ENCODE measurements around the gene BCAS3. TPM values are rescaled to one million over a fixed set of nuclear protein-coding genes. Genes with fewer than 3 reads are reported as not detected.

The BCAS3 gene
- total RNA-seq, 1 donor from 2014 or later, result 14.5 TPM

DNA sequence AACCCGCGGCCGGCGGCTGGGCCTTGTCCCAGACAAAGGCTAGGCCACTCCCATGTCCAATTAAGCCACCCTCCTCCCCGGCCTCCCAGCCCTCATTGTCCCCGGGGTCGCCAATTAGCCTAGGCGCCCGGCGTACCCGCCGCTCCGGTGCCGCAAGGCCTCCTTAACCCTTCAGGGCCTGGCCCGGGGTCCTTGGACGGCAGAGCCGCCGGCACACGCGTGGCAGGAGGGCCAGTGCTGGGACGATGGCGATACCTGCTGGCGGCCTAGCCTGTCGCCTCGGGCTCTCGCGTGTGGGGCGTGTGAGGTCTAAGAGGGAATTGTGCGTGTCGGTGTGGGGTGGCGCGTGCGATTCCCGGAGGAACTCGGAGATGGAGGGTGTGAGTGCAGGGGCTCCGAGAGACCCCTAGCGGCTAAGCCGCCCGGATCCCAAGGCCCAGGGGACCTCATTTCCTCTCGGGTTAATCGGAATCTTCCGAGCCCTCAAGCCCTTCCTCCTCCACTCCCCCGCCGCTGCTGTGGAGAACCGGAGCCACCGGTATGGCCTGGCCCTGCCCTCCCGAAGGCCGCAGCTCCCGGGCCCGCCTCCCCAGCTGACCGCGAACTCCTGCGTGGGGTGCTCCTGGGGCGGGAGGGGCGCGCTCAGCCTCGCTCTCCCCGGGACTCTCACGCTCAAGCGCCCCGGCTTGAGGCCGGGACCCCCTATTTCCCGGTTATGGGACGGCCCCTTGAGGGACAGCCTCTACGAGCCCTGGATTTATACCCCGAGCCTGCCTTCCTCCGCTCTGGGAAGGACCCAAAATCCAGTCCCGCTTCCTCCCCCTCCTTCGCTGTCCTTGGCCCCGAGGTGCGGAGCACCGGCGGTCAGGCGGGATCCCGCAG, 733.9 kb downstream of the BCAS3 start:
- Histone ChIP-seq H3K27me3 (ENCODE audit: insufficient read depth, low read length) (peaks cover 3% of the 10 kb centered on the region), H3K4me3 (ENCODE audit: insufficient read depth, low read depth, low read length) (peak overlapping the region; percentile 58), H2AFZ (ENCODE audit: low read depth, low read length) (peak overlapping the region; percentile 89), H3K27ac (ENCODE audit: low read depth, low read length) (peak overlapping the region; percentile 41), H4K20me1 (ENCODE audit: insufficient read depth, low read length) (peaks cover 13% of the 10 kb centered on the region), H3K4me2 (ENCODE audit: low read length) (peak overlapping the region; percentile 88), H3K4me1 (ENCODE audit: insufficient read depth, low read length) (peaks cover 29% of the 10 kb centered on the region), H3K79me2 (ENCODE audit: insufficient read depth, low read length) (peaks cover 11% of the 10 kb centered on the region), H3K36me3 (ENCODE audit: insufficient read depth, low read length) (no peaks in the 10 kb centered on the region), H3K9ac (ENCODE audit: low read length) (peak overlapping the region; percentile 79), H3K9me3 (ENCODE audit: insufficient read depth, low read depth, low read length) (no peaks in the 10 kb centered on the region)
- DNase-seq (ENCODE audit: low read depth), result peak; percentile 61
- Mint-ChIP-seq H3K4me3 (ENCODE audit: unreplicated experiment) (peak overlapping the region; percentile 73), H3K9me3 (ENCODE audit: unreplicated experiment) (no peaks in the 10 kb centered on the region), H3K36me3 (ENCODE audit: low read depth, unreplicated experiment) (peaks cover 2% of the 10 kb centered on the region), H3K4me1 (ENCODE audit: low read depth, unreplicated experiment) (peaks cover 7% of the 10 kb centered on the region), H3K27me3 (ENCODE audit: low read depth, unreplicated experiment) (peaks cover 42% of the 10 kb centered on the region), H3K27ac (ENCODE audit: unreplicated experiment) (no peak overlapping the region)
- no peak for FAIRE-seq
- TF ChIP-seq, protein P1, sequence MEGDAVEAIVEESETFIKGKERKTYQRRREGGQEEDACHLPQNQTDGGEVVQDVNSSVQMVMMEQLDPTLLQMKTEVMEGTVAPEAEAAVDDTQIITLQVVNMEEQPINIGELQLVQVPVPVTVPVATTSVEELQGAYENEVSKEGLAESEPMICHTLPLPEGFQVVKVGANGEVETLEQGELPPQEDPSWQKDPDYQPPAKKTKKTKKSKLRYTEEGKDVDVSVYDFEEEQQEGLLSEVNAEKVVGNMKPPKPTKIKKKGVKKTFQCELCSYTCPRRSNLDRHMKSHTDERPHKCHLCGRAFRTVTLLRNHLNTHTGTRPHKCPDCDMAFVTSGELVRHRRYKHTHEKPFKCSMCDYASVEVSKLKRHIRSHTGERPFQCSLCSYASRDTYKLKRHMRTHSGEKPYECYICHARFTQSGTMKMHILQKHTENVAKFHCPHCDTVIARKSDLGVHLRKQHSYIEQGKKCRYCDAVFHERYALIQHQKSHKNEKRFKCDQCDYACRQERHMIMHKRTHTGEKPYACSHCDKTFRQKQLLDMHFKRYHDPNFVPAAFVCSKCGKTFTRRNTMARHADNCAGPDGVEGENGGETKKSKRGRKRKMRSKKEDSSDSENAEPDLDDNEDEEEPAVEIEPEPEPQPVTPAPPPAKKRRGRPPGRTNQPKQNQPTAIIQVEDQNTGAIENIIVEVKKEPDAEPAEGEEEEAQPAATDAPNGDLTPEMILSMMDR (IDR thresholded peaks at IDR 0.05; ENCODE audit: insufficient read depth, low read depth, low read length), result no peak
- TF ChIP-seq EZH2 (IDR thresholded peaks at IDR 0.05; ENCODE audit: insufficient read depth, low read length), result peak; percentile 24

- Histone ChIP-seq H4K20me1 (ENCODE audit: insufficient read depth, low read length) (peaks cover 7% of the 10 kb centered on the region), H3K27ac (ENCODE audit: low read depth, low read length) (peak overlapping the region; percentile 41), H3K9me3 (ENCODE audit: insufficient read depth, low read depth, low read length) (no peaks in the 10 kb centered on the region), H3K4me1 (ENCODE audit: insufficient read depth, low read length) (peaks cover 30% of the 10 kb centered on the region), H3K9ac (ENCODE audit: low read length) (peak overlapping the region; percentile 79), H3K4me2 (ENCODE audit: low read length) (peak overlapping the region; percentile 88), H3K36me3 (ENCODE audit: insufficient read depth, low read length) (no peaks in the 10 kb centered on the region), H3K4me3 (ENCODE audit: insufficient read depth, low read depth, low read length) (peak overlapping the region; percentile 58), H3K79me2 (ENCODE audit: insufficient read depth, low read length) (peaks cover 5% of the 10 kb centered on the region), H2AFZ (ENCODE audit: low read depth, low read length) (peak overlapping the region; percentile 89), H3K27me3 (ENCODE audit: insufficient read depth, low read length) (peaks cover 3% of the 10 kb centered on the region)
- Mint-ChIP-seq H3K4me3 (ENCODE audit: unreplicated experiment) (peak overlapping the region; percentile 45), H3K4me1 (ENCODE audit: low read depth, unreplicated experiment) (peaks cover 10% of the 10 kb centered on the region), H3K27me3 (ENCODE audit: low read depth, unreplicated experiment) (peaks cover 35% of the 10 kb centered on the region), H3K9me3 (ENCODE audit: unreplicated experiment) (no peaks in the 10 kb centered on the region), H3K36me3 (ENCODE audit: low read depth, unreplicated experiment) (no peaks in the 10 kb centered on the region), H3K27ac (ENCODE audit: unreplicated experiment) (no peak overlapping the region)
- DNase-seq (ENCODE audit: low read depth), result peak; percentile 70
- TF ChIP-seq, protein P1 (IDR thresholded peaks at IDR 0.05; ENCODE audit: insufficient read depth, low read depth, low read length), result peak; percentile 61
- TF ChIP-seq EZH2 (IDR thresholded peaks at IDR 0.05; ENCODE audit: insufficient read depth, low read length), result no peak
- no peak for FAIRE-seq
Measured at GRCh38 chr17:61412143-61412859, 734.6 kb downstream of the BCAS3 start.
